WI38 (cell line): Measurements from ENCODE around the gene KLK14.

ENCODE experiments used
- H3K4me3 ChIP-seq: 2 replicates; pipeline ENCODE4 v1.5.1; 2011; ENCODE audit warnings: low read depth, mild to moderate bottlenecking, control low read depth, low read length
- TF ChIP-seq, protein P1 (sequence below): IDR thresholded peaks from 2 replicates; pipeline ENCODE4 v1.5.1; 2012; ENCODE audit warnings: low read depth, mild to moderate bottlenecking, control low read depth, low read length

KLK14 gene, protein sequence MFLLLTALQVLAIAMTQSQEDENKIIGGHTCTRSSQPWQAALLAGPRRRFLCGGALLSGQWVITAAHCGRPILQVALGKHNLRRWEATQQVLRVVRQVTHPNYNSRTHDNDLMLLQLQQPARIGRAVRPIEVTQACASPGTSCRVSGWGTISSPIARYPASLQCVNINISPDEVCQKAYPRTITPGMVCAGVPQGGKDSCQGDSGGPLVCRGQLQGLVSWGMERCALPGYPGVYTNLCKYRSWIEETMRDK

DNA sequence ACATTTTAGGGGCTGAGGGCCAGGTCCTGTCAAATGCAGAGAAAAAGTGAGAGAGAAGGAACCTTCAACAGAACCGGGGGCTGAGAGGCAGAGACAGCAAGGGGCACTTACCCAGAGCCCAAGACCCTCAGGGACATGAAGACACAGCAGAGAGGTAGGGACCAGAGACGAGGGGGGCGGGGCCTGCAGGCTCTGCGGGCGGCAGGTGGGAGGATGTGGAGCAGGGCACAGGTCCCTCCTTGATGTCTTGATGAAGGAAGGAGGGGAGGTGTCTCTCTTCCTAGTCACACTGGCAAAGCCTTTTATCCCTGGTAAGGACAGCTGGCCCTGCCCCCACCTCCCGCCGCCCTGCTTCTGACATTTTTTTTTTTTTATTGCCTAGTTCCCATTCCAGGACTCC, at the start of gene KLK14:
Gene KLK14 (minus strand): TSS at position 277 of the 400 bp plus-strand sequence. CDS start 273 bp downstream, at position 4.
- H3K4me3 ChIP-seq = no peak within 1 kb of the TSS
- TF ChIP-seq, protein P1, sequence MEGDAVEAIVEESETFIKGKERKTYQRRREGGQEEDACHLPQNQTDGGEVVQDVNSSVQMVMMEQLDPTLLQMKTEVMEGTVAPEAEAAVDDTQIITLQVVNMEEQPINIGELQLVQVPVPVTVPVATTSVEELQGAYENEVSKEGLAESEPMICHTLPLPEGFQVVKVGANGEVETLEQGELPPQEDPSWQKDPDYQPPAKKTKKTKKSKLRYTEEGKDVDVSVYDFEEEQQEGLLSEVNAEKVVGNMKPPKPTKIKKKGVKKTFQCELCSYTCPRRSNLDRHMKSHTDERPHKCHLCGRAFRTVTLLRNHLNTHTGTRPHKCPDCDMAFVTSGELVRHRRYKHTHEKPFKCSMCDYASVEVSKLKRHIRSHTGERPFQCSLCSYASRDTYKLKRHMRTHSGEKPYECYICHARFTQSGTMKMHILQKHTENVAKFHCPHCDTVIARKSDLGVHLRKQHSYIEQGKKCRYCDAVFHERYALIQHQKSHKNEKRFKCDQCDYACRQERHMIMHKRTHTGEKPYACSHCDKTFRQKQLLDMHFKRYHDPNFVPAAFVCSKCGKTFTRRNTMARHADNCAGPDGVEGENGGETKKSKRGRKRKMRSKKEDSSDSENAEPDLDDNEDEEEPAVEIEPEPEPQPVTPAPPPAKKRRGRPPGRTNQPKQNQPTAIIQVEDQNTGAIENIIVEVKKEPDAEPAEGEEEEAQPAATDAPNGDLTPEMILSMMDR = no peak

DNA sequence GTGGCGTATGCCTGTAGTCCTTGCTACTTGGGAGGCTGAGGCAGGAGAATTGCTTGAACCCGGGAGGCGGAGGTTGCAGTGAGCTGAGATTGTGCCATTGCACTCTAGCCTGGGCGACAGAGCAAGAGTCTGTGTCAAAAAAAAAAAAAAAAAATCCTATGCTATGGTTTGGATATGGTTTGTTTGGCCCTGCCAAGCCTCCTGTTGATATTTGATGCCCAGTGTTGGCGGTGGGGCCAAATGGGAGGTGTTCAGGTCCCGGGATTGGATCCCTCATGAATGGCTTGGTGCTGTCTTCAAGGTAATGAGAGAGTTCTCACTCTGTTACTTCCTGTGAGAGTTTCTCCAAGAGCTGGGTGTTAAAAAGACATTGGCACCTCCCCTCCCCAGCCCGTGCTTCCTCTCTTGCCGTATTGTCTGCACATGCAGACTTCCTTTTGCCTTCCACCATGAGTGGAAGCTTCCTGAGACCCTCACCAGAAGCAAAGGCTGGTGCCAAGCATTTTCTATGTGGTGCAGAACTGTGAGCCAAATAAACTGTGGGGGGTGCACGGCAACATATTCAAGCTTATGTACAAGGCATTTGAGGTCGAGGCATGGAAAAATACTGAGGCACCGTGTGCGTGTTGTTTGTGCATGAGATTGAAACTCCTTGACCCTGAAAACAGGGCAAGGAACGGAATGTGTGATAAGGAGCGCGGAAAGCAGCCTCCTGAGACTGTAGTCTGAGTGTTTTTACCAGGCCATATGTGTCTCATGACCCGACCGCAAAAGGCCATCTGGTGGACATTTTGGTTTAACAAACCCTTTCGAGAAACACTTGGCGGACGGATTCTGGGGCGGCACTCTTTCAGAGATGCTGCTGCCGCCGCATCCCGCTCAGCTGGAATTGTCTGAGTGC, 49.3 kb upstream of the KLK14 start:
- TF ChIP-seq, protein P1 = no peak

DNA sequence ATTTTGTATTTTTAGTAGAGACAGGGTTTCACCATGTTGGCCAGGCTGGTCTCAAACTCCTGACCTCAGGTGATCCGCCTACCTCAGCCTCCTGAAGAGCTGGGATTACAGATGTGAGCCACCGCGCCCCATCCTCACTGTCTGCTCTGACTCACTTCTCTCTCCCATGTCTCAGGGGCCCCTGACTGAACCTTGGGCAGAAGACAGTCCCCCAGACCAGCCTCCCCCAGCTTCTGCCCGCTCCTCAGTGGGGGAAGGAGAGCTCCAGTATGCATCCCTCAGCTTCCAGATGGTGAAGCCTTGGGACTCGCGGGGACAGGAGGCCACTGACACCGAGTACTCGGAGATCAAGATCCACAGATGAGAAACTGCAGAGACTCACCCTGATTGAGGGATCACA, 47.0 kb upstream of the KLK14 start:
- TF ChIP-seq, protein P1 = no peak
- no peak overlapping the region for H3K4me3 ChIP-seq

More for the DNA sequence above, 49.3 kb upstream of the KLK14 start:
- no peak overlapping the region for H3K4me3 ChIP-seq

DNA sequence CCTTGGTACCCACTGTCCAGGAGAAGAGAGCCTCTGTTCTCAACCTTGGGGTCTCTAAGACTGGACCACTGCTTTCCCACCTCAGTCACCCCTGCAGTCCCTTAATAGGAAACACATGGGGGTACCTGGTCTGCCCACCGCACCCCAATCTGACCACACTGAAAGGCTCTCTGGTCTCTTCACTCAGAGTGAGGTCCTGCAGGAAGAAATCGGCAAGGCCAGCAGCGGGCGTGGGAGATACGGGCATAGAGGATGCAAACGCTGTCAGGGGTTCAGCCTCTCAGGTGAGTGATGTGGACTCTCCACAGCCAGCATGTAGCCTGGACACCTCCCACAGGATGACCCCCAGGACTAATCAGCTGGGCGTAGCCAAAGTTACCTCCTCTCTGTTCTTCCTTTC, 45.5 kb upstream of the KLK14 start:
- TF ChIP-seq, protein P1 = no peak
- H3K4me3 ChIP-seq = no peak overlapping the region

DNA sequence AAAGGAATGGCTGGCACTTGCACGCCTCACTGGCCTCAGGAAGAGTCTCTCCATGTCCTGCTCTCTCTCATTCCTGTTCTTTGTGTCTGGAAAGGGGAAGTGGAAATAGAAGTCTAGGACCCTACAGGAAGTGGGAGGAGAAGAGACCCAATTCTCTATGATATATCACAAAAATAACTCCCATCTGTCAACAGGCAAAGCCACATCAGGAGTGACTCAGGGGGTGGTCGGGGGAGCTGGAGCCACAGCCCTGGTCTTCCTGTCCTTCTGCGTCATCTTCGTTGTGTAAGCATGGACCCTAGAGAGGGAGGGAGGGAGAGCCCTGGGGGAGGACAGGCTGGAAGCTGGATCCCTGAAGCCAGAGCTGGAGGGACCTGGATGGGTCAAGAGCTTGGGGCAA, 45.1 kb upstream of the KLK14 start:
- TF ChIP-seq, protein P1 = no peak
- H3K4me3 ChIP-seq = no peak overlapping the region

DNA sequence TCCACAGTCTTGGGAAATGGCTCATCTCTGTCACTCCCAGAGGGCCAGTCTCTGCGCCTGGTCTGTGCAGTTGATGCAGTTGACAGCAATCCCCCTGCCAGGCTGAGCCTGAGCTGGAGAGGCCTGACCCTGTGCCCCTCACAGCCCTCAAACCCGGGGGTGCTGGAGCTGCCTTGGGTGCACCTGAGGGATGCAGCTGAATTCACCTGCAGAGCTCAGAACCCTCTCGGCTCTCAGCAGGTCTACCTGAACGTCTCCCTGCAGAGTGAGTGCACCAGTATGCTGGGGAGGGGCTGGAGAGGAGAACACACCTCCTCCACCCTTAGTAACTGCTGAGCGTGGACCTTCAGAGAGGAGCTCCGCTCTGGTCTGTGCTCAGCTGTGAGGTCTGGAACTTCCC, 44.3 kb upstream of the KLK14 start:
- TF ChIP-seq, protein P1 = no peak

More for the DNA sequence above, 44.3 kb upstream of the KLK14 start:
- no peak overlapping the region for H3K4me3 ChIP-seq
